MM.1S (cell line): Measurements from ENCODE around the gene LKAAEAR1.

Source experiments
- DNase-seq: peaks from one replicate; pipeline ENCODE4 v3.0.0-alpha.2; 2015
- H2AFZ ChIP-seq: fragments of 300-600 bp; sonication (generic); 2 replicates; pipeline ENCODE4 v1.6.0; 2016; ENCODE audit warnings: antibody characterized with exemption, low read length
- H3F3A ChIP-seq: fragments of 300-600 bp; sonication (generic); 2 replicates; pipeline ENCODE4 v1.6.1; 2016; ENCODE audit warnings: mild to moderate bottlenecking, antibody characterized with exemption, low read length, moderate library complexity, mixed read lengths; ENCODE audit not compliant: insufficient read depth
- H3K27ac ChIP-seq: fragments of 300-600 bp; sonication (generic); 2 replicates; pipeline ENCODE4 v1.5.1; 2016; ENCODE audit warnings: mild to moderate bottlenecking, low read length
- H3K27me3 ChIP-seq: fragments of 300-600 bp; sonication (generic); replicated peaks from 2 replicates; pipeline ENCODE4 v1.6.0; 2016; ENCODE audit warnings: low read length; ENCODE audit not compliant: insufficient read depth
- H3K36me3 ChIP-seq: fragments of 300-600 bp; sonication (generic); replicated peaks from 2 replicates; pipeline ENCODE4 v1.6.1; 2016; ENCODE audit warnings: mild to moderate bottlenecking, low read length, mixed read lengths; ENCODE audit not compliant: insufficient read depth
- H3K4me1 ChIP-seq: fragments of 300-600 bp; sonication (generic); 2 replicates; pipeline ENCODE4 v1.6.1; 2016; ENCODE audit warnings: low read length, mixed read lengths
- H3K4me2 ChIP-seq: fragments of 300-600 bp; sonication (generic); 2 replicates; pipeline ENCODE4 v1.6.0; 2016; ENCODE audit warnings: low read depth, low read length
- H3K4me3 ChIP-seq: fragments of 300-600 bp; sonication (generic); 2 replicates; pipeline ENCODE4 v1.5.1; 2016; ENCODE audit warnings: low read length, mixed read lengths
- H3K79me2 ChIP-seq: fragments of 300-600 bp; sonication (generic); 2 replicates; pipeline ENCODE4 v1.6.1; 2016; ENCODE audit warnings: mixed run types, low read length, mixed read lengths
- H3K9ac ChIP-seq: fragments of 300-600 bp; sonication (generic); 2 replicates; pipeline ENCODE4 v1.6.1; 2016; ENCODE audit warnings: low read length, mixed read lengths
- H3K9me2 ChIP-seq: fragments of 300-600 bp; sonication (generic); replicated peaks from 2 replicates; pipeline ENCODE4 v1.6.1; 2016; ENCODE audit warnings: mild to moderate bottlenecking, low read length, mixed read lengths; ENCODE audit not compliant: insufficient read depth
- H3K9me3 ChIP-seq: fragments of 300-600 bp; sonication (generic); replicated peaks from 2 replicates; pipeline ENCODE4 v1.6.1; 2016; ENCODE audit warnings: mild to moderate bottlenecking, low read length, mixed read lengths; ENCODE audit not compliant: insufficient read depth
- H4K20me1 ChIP-seq: fragments of 300-600 bp; sonication (generic); 2 replicates; pipeline ENCODE4 v1.6.1; 2016; ENCODE audit warnings: mild to moderate bottlenecking, low read length, moderate library complexity, mixed read lengths; ENCODE audit not compliant: insufficient read depth
- CTCF ChIP-seq: fragments of 300-600 bp; sonication (generic); IDR thresholded peaks from 2 replicates; pipeline ENCODE4 v1.5.1; 2016; ENCODE audit warnings: antibody characterized with exemption, low read length, mixed read lengths
- EZH2 ChIP-seq: fragments of 300-600 bp; sonication (generic); optimal IDR thresholded peaks from 2 replicates; pipeline ENCODE3; 2017; ENCODE audit warnings: low read depth, mild to moderate bottlenecking, antibody characterized with exemption, low read length, mixed read lengths
- EZH2phosphoT487 ChIP-seq: fragments of 300-600 bp; sonication (generic); IDR thresholded peaks from 2 replicates; pipeline ENCODE4 v1.6.1; 2018; ENCODE audit warnings: antibody characterized with exemption, low read length

The LKAAEAR1 gene

GRCh38 chr20:64099086-64099786 lies 15.0 kb upstream of the LKAAEAR1 start:
- H2AFZ ChIP-seq = no peak overlapping the region

GRCh38 chr20:64098471-64099013 lies 14.3 kb upstream of the LKAAEAR1 start:
- H3F3A ChIP-seq = no peaks in the 10 kb centered on the region

More at GRCh38 chr20:64099086-64099786, 15.0 kb upstream of the LKAAEAR1 start:
- Histone ChIP-seq H4K20me1 (no peaks in the 10 kb centered on the region), H3K9me2 (no peaks in the 10 kb centered on the region), H3K4me1 (peaks cover 13% of the 10 kb centered on the region), H3K4me2 (no peak overlapping the region), H3K9me3 (no peaks in the 10 kb centered on the region), H3K27ac (no peak overlapping the region; the same call in 1 of the 2 replicates), H3K27me3 (peaks cover 71% of the 10 kb centered on the region), H3K36me3 (no peaks in the 10 kb centered on the region), H3K9ac (no peak overlapping the region), H3K79me2 (no peaks in the 10 kb centered on the region), H3F3A (no peaks in the 10 kb centered on the region), H3K4me3 (no peak overlapping the region)
- DNase-seq = no peak
- TF ChIP-seq EZH2 = no peak
- TF ChIP-seq EZH2phosphoT487 = no peak
- TF ChIP-seq CTCF = no peak

GRCh38 chr20:64096535-64096934 lies 12.3 kb upstream of the LKAAEAR1 start:
- no peaks in the 10 kb centered on the region for H3K9me2 ChIP-seq
- no peak overlapping the region for H3K4me3 ChIP-seq
- no peaks in the 10 kb centered on the region for H3K9me3 ChIP-seq
- H4K20me1 ChIP-seq = no peaks in the 10 kb centered on the region
- no peaks in the 10 kb centered on the region for H3K79me2 ChIP-seq
- H3F3A ChIP-seq = no peaks in the 10 kb centered on the region
- no peak for TF ChIP-seq EZH2
- no peak for TF ChIP-seq EZH2phosphoT487
- TF ChIP-seq CTCF = no peak
- no peak overlapping the region for H3K27ac ChIP-seq
- H2AFZ ChIP-seq = no peak overlapping the region
- peaks cover 58% of the 10 kb centered on the region for H3K27me3 ChIP-seq
- no peak overlapping the region for H3K4me2 ChIP-seq
- no peaks in the 10 kb centered on the region for H3K36me3 ChIP-seq
- no peak overlapping the region for H3K9ac ChIP-seq
- no peak for DNase-seq
- H3K4me1 ChIP-seq = peaks cover 13% of the 10 kb centered on the region

More at GRCh38 chr20:64098471-64099013, 14.3 kb upstream of the LKAAEAR1 start:
- no peaks in the 10 kb centered on the region for H3K9me3 ChIP-seq
- TF ChIP-seq EZH2 (no peak), EZH2phosphoT487 (no peak), CTCF (no peak)
- H3K36me3 ChIP-seq = no peaks in the 10 kb centered on the region
- no peak overlapping the region for H3K9ac ChIP-seq
- peaks cover 13% of the 10 kb centered on the region for H3K4me1 ChIP-seq
- peaks cover 64% of the 10 kb centered on the region for H3K27me3 ChIP-seq
- H4K20me1 ChIP-seq = no peaks in the 10 kb centered on the region
- H3K4me3 ChIP-seq = no peak overlapping the region
- no peak overlapping the region for H2AFZ ChIP-seq
- no peak overlapping the region for H3K27ac ChIP-seq
- no peaks in the 10 kb centered on the region for H3K9me2 ChIP-seq
- no peaks in the 10 kb centered on the region for H3K79me2 ChIP-seq
- DNase-seq = no peak
- H3K4me2 ChIP-seq = no peak overlapping the region
